Skeletal muscle cell (primary cell): ENCODE data around the gene CHST4.
A peak's percentile ranks its signal among the peaks of the same experiment; 100 is the strongest.
"Not testable (repeated sequence)": the region's sequence is repeated elsewhere in the genome, so short reads cannot be mapped to it uniquely, and the experiment has no call there.

ENCODE experiments used
- DNase-seq: peaks from one replicate; pipeline ENCODE4 v3.0.0-alpha.2; 2010; ENCODE audit warnings: low read depth
- H3K4me3 ChIP-seq: 2 replicates; pipeline ENCODE4 v1.5.1; 2011; ENCODE audit warnings: low read depth, mild to moderate bottlenecking, control low read depth, low read length, moderate library complexity

Gene CHST4

DNA sequence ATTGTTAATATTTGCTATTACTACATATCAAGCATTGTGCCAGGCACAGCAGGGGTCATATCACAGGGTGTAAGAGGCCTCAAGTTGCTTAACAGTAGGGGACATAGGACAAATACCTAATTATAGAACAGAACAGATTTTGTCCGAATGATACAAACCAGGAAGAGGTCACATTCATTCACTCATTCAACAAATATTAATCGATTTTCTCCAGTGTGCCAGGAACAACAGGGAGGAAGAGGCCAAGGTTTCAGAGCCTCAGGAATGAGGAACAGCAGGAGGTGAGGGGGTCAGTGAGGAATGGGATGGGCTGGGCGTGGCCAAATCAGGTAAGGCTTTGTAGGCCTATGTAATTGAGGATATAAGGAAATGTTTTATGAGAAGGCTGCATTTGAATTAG, 11.2 kb upstream of the CHST4 start:
- no peak for DNase-seq
- H3K4me3 ChIP-seq = no peak overlapping the region

DNA sequence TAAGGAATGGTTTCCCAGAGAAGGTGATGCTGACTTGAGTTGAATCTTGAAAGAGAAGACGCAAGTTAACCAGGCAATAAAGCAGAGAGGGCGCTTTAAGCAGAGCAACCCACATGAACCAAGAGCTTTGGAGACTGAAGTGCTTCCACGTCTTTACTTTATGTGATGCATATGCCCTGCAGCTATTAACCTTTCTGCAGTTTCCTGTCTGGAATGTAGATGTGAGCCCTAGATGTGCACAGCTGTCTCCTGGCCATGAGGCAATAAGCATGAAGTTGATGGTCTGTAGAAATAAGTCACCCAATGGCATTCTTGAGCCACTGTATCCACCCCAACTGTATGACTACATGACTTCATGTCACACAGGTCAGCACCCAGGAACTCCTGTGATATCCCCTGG, 5.7 kb upstream of the CHST4 start:
- no peak for DNase-seq

GRCh38 chr16:71524566-71525553, 1.4 kb upstream of the CHST4 start:
- DNase-seq = no peak
- no peak overlapping the region for H3K4me3 ChIP-seq

More for the DNA sequence above, 5.7 kb upstream of the CHST4 start:
- no peak overlapping the region for H3K4me3 ChIP-seq

GRCh38 chr16:71528257-71528656, 2.0 kb downstream of the CHST4 start:
- no peak overlapping the region for H3K4me3 ChIP-seq
- no peak for DNase-seq

GRCh38 chr16:71528863-71529262, 2.6 kb downstream of the CHST4 start:
- no peak overlapping the region for H3K4me3 ChIP-seq
- DNase-seq = no peak

GRCh38 chr16:71532366-71532765, 6.1 kb downstream of the CHST4 start:
- no peak overlapping the region for H3K4me3 ChIP-seq
- DNase-seq = no peak

GRCh38 chr16:71536752-71537499, 10.7 kb downstream of the CHST4 start:
- H3K4me3 ChIP-seq = no peak overlapping the region
- no peak for DNase-seq

DNA sequence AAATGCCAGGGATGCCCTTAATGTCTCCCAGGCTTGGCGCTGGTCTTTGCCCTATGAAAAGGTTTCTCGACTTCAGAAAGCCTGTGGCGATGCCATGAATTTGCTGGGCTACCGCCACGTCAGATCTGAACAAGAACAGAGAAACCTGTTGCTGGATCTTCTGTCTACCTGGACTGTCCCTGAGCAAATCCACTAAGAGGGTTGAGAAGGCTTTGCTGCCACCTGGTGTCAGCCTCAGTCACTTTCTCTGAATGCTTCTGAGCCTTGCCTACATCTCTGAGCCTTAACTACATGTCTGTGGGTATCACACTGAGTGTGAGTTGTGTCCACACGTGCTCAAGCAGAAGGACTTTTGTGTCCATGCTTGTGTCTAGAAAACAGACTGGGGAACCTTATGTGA, 11.4 kb downstream of the CHST4 start:
- no peak overlapping the region for H3K4me3 ChIP-seq
- no peak for DNase-seq

GRCh38 chr16:71542377-71542776, 16.2 kb downstream of the CHST4 start:
- DNase-seq = peak; percentile 4
- H3K4me3 ChIP-seq = no peak overlapping the region

DNA sequence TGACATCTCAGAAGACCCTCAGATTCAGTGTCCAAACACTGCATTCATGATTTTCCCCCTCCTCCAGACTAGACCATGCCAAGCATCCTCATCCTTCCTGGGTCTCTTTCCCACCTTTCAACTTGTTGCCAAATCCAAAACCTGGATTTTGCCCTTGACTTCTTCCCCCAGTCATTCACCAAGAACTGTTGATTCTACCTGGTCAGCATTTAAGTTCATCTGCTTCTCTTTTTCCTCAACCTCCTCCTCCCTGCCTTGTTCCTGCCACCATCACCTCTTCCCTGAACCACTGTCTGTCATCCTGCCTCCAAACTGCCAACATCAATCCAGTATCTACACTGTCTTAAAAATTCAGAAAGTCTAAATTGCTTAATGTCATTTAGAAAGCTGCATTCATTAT, 20.9 kb downstream of the CHST4 start:
- no peak overlapping the region for H3K4me3 ChIP-seq
- DNase-seq = no peak

DNA sequence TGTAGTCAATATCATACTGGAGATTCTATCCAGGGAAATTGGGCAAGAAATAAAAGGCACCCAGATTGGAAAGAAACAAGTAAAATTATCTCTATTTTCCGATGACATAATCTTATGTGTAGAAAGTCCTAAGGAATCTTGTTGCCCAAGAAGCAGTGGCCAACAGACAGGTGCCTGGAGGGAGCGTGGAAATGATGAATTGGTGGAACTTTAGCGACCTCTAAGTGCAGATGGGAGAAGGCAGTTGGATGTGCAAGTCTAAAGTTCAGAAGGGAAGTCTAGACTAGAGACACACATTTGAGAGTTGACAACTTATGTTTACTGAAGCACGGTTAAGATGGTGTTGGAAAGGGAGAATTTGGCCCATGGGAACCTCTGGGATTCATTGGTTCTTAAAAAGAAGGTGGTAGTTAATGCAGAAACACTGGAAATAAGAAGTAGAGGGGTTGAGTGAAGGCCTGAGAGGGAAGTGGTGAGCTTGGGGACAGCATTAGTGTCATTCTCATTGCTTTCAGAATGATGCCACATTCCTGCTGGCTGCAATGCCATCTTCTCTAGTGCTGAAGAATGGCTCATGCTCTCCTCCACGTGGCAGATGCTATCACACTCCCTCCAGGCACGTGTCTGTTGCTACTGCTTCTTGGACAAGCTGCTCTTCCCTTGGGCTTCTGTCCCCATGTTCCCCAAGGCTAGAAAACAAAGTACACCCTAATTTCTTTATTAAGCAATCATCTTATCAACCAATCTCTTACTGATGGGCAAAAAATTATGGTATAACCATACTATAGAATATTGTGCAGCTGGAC, 26.7 kb downstream of the CHST4 start:
- no peak for DNase-seq
- no peak overlapping the region for H3K4me3 ChIP-seq

- DNase-seq = no peak
- no peak overlapping the region for H3K4me3 ChIP-seq
These were observed 29.1 kb downstream of the CHST4 start for GRCh38 chr16:71555230-71555891.

GRCh38 chr16:71557299-71557698, 31.1 kb downstream of the CHST4 start:
- no peak for DNase-seq
- H3K4me3 ChIP-seq = no peak overlapping the region

DNA sequence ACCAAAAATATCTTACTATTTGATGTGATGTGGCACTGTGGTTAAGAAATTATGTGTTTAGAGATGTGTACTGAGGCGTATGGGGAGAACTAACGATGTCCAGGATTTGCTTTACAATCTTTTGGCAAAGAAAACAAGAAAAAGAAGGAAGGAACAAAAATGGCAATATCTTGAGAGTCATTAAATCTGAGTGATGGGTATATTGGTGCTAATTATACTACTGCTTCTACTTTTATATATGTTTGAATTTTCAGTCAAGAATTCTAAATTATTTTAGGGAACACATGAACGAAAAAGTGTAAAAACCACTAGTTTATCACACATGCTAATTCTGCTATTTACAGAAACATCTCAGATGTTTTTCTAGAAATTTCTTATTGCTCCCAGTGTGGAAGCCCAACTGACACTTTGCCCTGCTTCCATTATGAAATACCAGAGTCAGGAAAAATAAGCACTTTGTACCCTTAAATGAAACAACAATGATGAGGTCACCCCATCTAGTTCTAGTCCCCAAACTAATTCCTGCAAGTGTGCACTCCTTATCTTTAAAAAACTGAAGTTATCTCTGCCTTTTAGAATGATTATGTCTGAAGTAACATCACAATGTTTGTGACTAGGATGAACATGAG, 31.8 kb downstream of the CHST4 start:
- no peak overlapping the region for H3K4me3 ChIP-seq
- DNase-seq = no peak

DNA sequence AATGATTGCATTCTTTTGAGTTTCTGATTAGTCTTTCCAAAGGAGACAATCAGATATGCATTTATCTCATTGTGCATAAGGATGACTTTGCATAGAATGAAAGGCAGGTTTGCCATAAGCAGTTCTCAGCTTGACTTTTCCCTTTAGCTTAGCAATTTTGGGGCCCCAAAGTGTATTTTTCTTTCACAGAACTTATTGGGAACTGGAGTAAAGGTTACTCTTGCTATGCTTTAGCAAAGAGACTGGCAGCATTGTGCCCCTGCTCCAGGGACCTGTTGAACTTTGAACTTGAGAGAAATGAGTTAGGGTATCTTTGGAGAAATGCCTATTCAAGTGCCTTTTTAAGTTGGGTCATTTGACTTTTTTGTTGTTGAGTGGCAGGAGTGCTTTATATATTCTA, 33.6 kb downstream of the CHST4 start:
- DNase-seq = no peak

DNA sequence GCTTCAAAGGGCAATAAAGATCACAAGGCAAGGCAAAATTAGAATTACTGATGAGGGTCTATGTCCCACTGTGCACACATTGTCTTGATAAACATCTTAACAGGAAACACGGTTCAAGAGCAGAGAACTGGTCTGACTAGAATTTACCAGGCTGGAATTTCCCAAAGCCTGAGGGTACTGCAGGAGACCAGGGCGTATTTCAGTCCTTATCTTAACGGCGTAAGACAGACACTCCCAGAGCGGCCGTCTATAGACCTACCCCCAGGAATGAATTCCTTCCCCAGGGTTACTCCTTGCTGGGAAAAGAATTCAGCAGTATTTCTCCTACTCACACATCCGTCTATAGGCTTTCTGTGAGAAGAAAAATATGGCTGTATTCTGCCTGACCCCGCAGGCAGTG, 35.7 kb downstream of the CHST4 start:
- not testable (repeated sequence) for H3K4me3 ChIP-seq, DNase-seq

More for the DNA sequence above, 33.6 kb downstream of the CHST4 start:
- H3K4me3 ChIP-seq = no peak overlapping the region

GRCh38 chr16:71562552-71562951, 36.3 kb downstream of the CHST4 start:
- no peak overlapping the region for H3K4me3 ChIP-seq
- no peak for DNase-seq

DNA sequence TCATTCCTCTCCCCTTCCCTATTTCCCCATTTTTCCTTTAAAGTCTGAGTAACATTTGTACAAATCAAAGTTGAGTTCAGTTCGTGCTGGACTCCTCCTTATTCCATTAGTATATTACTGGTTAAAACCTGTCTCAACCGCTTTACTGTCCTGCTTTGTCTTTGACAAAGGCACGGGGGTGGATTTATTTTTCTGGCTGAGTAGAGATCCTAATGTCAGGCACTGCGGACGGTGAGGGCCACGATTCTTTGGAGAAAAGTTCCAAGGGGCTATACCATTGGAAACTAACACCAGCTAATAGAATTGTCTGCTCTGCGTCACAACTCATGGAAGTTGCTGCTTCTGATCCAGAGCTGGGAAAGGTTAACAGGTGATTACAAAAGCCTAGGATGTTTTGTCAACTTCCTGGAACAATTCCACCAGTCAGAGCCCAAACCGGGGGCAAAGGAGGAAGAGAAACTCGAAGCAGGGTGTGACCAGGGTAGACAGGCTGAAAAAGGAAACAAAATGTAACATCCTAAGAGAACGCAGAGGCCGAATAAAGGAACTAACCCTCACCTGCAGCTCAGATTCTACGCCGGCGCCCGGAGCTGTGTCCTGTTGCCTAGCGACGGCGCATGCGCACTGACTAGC, 38.2 kb downstream of the CHST4 start:
- H3K4me3 ChIP-seq = peak overlapping the region; percentile 64
- no peak for DNase-seq
